ENCODE results near the gene FAM241A. TPM values are rescaled to one million over a fixed set of nuclear protein-coding genes. Genes with fewer than 3 reads are reported as not detected.

Gene FAM241A
- polyA plus RNA-seq, 3 donors, result 1.8 to 5.5 (median 4.8) TPM

DNA sequence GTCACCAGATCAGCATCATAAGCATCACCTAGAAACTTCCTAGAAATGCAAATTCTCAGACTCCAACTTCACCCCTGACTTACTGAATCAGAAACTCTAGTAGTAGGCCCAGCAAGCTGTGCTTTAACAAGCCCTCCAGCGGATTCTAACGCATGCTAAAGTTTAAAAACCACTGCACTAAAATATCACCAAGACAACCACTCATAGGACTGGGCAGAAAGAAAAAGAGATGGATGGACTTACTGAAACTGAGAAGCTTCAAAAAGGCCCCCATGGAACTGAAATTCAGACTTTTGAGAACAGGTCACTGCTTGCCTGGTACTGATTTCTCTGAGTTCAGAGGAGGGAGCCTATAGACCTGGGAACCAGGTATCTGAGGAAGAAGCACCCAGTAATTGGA is 40.1 kb downstream of the FAM241A start:
- Histone ChIP-seq H3K27ac (ENCODE audit: low read depth in 1 of 2, low read length in 2 of 2) (peak overlapping the region in 1 of 2 donors; percentile 57), H4K20me1 (ENCODE audit: insufficient read depth, low read length) (no peaks in the 10 kb centered on the region), H3K36me3 (replicated peaks in 1 of 2; ENCODE audit: control insufficient read depth in 1 of 2, insufficient read depth in 2 of 2, low read length in 2 of 2) (no peaks in the 10 kb centered on the region), H2AFZ (ENCODE audit: insufficient read depth, low read depth, low read length, poor library complexity, severe bottlenecking) (no peak overlapping the region), H3K79me2 (ENCODE audit: insufficient read depth, low read length) (no peaks in the 10 kb centered on the region), H3K4me2 (replicated peaks; ENCODE audit: extremely low read depth, low read length, poor library complexity, severe bottlenecking) (no peak overlapping the region), H3K9me3 (replicated peaks in 1 of 2; ENCODE audit: control insufficient read depth in 1 of 2, insufficient read depth in 1 of 2, low read length in 2 of 2) (no peaks in the 10 kb centered on the region), H3K9ac (ENCODE audit: insufficient read depth, low read length, poor library complexity, severe bottlenecking) (no peak overlapping the region), H3K4me3 (replicated peaks in 1 of 3; ENCODE audit: low read depth in 2 of 3, low read length in 3 of 3) (no peak overlapping the region), H3K27me3 (ENCODE audit: control insufficient read depth in 2 of 2, insufficient read depth in 2 of 2, low read length in 2 of 2) (no peaks in the 10 kb centered on the region), H3K4me1 (ENCODE audit: control insufficient read depth in 1 of 2, insufficient read depth in 2 of 2, low read length in 2 of 2) (peaks cover 20 to 25% of the 10 kb centered on the region in 2 donors)
- intact Hi-C loops (cut with micrococcal nuclease), result no loop called here
- peaks cover 14 to 21% of the 10 kb centered on the region in 2 donors for H3K36me3 Mint-ChIP-seq
- no peaks in the 10 kb centered on the region for H3K9me3 Mint-ChIP-seq
- H3K27me3 Mint-ChIP-seq (ENCODE audit: low read depth in 3 of 3), result no peaks in the 10 kb centered on the region
- H3K4me3 Mint-ChIP-seq, result no peak overlapping the region
- H3K27ac Mint-ChIP-seq, result peak overlapping the region in 3 of 7 donors; percentile 78 to 91 (median 82)
- peaks cover 32% of the 10 kb centered on the region for H3K4me1 Mint-ChIP-seq
- WGBS (ENCODE audit: insufficient coverage), result no CpG with 5 or more reads among the region's 2 CpGs
- TF ChIP-seq, protein P1, sequence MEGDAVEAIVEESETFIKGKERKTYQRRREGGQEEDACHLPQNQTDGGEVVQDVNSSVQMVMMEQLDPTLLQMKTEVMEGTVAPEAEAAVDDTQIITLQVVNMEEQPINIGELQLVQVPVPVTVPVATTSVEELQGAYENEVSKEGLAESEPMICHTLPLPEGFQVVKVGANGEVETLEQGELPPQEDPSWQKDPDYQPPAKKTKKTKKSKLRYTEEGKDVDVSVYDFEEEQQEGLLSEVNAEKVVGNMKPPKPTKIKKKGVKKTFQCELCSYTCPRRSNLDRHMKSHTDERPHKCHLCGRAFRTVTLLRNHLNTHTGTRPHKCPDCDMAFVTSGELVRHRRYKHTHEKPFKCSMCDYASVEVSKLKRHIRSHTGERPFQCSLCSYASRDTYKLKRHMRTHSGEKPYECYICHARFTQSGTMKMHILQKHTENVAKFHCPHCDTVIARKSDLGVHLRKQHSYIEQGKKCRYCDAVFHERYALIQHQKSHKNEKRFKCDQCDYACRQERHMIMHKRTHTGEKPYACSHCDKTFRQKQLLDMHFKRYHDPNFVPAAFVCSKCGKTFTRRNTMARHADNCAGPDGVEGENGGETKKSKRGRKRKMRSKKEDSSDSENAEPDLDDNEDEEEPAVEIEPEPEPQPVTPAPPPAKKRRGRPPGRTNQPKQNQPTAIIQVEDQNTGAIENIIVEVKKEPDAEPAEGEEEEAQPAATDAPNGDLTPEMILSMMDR (IDR thresholded peaks at IDR 0.05), result no peak
- DNase-seq, result no peak

DNA sequence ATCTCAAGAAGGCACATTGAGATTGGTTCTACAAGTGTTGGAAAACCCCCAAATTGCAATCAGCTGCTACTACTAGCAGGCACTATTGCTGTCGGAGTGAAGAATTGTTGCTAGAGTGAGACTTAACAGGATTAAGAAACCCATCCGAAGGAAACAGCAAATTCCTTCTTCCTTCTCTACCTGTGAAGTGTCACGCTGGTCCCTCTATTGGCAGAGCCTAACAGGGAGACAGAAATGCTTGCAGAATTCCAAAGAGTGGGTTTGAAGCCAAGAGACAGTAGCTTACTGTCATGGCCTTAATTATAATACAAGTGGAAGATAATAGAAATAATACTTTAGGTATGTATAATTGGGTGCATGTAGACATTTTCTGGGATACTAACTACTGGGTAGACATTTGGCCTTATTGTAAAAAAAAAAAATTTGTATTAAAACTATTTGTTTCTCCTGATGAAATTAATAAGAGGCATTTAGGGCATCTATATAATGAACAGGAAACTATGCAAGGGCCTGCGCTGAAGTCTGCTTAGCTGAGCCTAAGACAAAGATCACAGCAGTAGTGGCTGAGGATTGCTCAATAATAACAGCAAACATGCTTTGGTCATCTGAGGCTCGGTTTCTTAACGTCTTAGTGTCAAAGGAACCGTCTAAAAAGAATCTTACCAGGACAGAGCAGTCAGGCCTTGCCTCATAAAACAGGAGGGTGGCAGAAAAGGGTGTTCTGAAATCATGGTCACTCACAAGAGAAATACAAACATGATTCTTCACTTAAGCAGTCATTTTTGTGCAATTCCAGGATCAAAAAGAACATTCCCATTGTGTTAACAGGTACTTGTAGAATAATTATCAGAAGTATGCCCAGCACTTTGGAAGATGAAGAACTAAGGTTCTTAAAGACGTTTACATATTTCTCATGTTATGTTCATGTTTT is 40.8 kb downstream of the FAM241A start:
- Histone ChIP-seq H3K4me1 (ENCODE audit: control insufficient read depth in 1 of 2, insufficient read depth in 2 of 2, low read length in 2 of 2) (peaks cover 20 to 25% of the 10 kb centered on the region in 2 donors), H3K9ac (ENCODE audit: insufficient read depth, low read length, poor library complexity, severe bottlenecking) (no peak overlapping the region), H3K4me3 (replicated peaks in 1 of 3; ENCODE audit: low read depth in 2 of 3, low read length in 3 of 3) (no peak overlapping the region), H2AFZ (ENCODE audit: insufficient read depth, low read depth, low read length, poor library complexity, severe bottlenecking) (no peak overlapping the region), H3K27me3 (ENCODE audit: control insufficient read depth in 2 of 2, insufficient read depth in 2 of 2, low read length in 2 of 2) (no peaks in the 10 kb centered on the region), H3K9me3 (replicated peaks in 1 of 2; ENCODE audit: control insufficient read depth in 1 of 2, insufficient read depth in 1 of 2, low read length in 2 of 2) (no peaks in the 10 kb centered on the region), H3K36me3 (replicated peaks in 1 of 2; ENCODE audit: control insufficient read depth in 1 of 2, insufficient read depth in 2 of 2, low read length in 2 of 2) (no peaks in the 10 kb centered on the region), H3K79me2 (ENCODE audit: insufficient read depth, low read length) (no peaks in the 10 kb centered on the region), H4K20me1 (ENCODE audit: insufficient read depth, low read length) (no peaks in the 10 kb centered on the region), H3K27ac (ENCODE audit: low read depth in 1 of 2, low read length in 2 of 2) (peak overlapping the region in 1 of 2 donors; percentile 57), H3K4me2 (replicated peaks; ENCODE audit: extremely low read depth, low read length, poor library complexity, severe bottlenecking) (no peak overlapping the region)
- 0% methylated on average over 1 of the region's 8 CpGs for WGBS (ENCODE audit: insufficient coverage)
- TF ChIP-seq, protein P1 (IDR thresholded peaks at IDR 0.05), result no peak
- H3K9me3 Mint-ChIP-seq, result no peaks in the 10 kb centered on the region
- DNase-seq, result peak; percentile 48 to 75 (median 57)
- peak overlapping the region; percentile 45 to 91 (median 79) for H3K27ac Mint-ChIP-seq
- H3K36me3 Mint-ChIP-seq, result peaks cover 19 to 23% of the 10 kb centered on the region in 2 donors
- no peak overlapping the region for H3K4me3 Mint-ChIP-seq
- intact Hi-C loops (cut with micrococcal nuclease), result no loop called here
- H3K27me3 Mint-ChIP-seq (ENCODE audit: low read depth in 3 of 3), result no peaks in the 10 kb centered on the region
- peaks cover 32% of the 10 kb centered on the region for H3K4me1 Mint-ChIP-seq

Measured in CD14-positive monocyte (primary cell).